CD4-positive, alpha-beta memory T cell (primary cell): ENCODE results near the gene IL22RA2. TPM values are rescaled to one million over a fixed set of nuclear protein-coding genes. Genes with fewer than 3 reads are reported as not detected.

Experiments
- CTCF ChIA-PET: fragments of 350-600 bp; sonication (Branson Sonifier 250); formaldehyde crosslinking; loops from one replicate; lab custom pipeline; 2021; ENCODE audit warnings: inconsistent platforms; ENCODE audit not compliant: partially characterized antibody; lab: Charles Lee
- POLR2A ChIA-PET: fragments of 350-600 bp; sonication (Branson Sonifier 250); formaldehyde crosslinking; loops from one replicate; lab custom pipeline; 2021; ENCODE audit not compliant: partially characterized antibody; lab: Charles Lee
- DNase-seq, 5 donors: peaks; one replicate each; pipeline versions ENCODE4 v3.0.0 to v3.0.0-alpha.2; 2020 to 2022; ENCODE audit warnings: mixed read lengths in 1 of 5
- H3K27ac ChIP-seq: one replicate; pipeline ENCODE4 v1.7.0; 2013; ENCODE audit warnings: low read depth, low read length
- H3K27me3 ChIP-seq: 2 replicates; pipeline ENCODE4 v1.7.0; 2013; ENCODE audit warnings: mild to moderate bottlenecking, low read length, moderate library complexity; ENCODE audit not compliant: insufficient read depth
- H3K36me3 ChIP-seq: 2 replicates; pipeline ENCODE4 v1.7.0; 2013; ENCODE audit warnings: mild to moderate bottlenecking, low read length, moderate library complexity; ENCODE audit not compliant: insufficient read depth
- H3K4me1 ChIP-seq: 2 replicates; pipeline ENCODE4 v1.7.0; 2013; ENCODE audit warnings: mild to moderate bottlenecking, low read length, moderate library complexity; ENCODE audit not compliant: insufficient read depth
- H3K4me3 ChIP-seq, 2 donors: one replicate each; pipeline ENCODE4 v1.7.0; 2013; ENCODE audit warnings: low read length in 2 of 2, mild to moderate bottlenecking in 1 of 2
- H3K9me3 ChIP-seq, 2 donors: one replicate each; pipeline ENCODE4 v1.7.0; 2013; ENCODE audit warnings: low read length in 2 of 2, control low read depth in 1 of 2; ENCODE audit not compliant: control insufficient read depth in 1 of 2
- H3K27ac Mint-ChIP-seq, 7 donors: one replicate each; pipeline ENCODE4 v1.8.0; 2020 to 2021; ENCODE audit warnings: mixed read lengths in 7 of 7, mild to moderate bottlenecking in 6 of 7, inconsistent platforms in 3 of 7, moderate library complexity in 3 of 7
- H3K27me3 Mint-ChIP-seq, 2 donors: one replicate each; pipeline ENCODE4 v1.8.0; 2020 to 2021; ENCODE audit warnings: mixed read lengths in 2 of 2
- H3K36me3 Mint-ChIP-seq, 2 donors: one replicate each; pipeline ENCODE4 v1.8.0; 2020 to 2021; ENCODE audit warnings: mixed read lengths in 2 of 2, inconsistent platforms in 1 of 2, mild to moderate bottlenecking in 1 of 2
- H3K4me1 Mint-ChIP-seq, 4 donors: one replicate each; pipeline ENCODE4 v1.8.0; 2020 to 2021; ENCODE audit warnings: mixed read lengths in 4 of 4, mild to moderate bottlenecking in 1 of 4
- H3K4me3 Mint-ChIP-seq, 8 donors: one replicate each; pipeline ENCODE4 v1.8.0; 2020 to 2021; ENCODE audit warnings: mixed read lengths in 8 of 8, mild to moderate bottlenecking in 7 of 8, moderate library complexity in 6 of 8, inconsistent platforms in 3 of 8
- H3K9me3 Mint-ChIP-seq, 8 donors: one replicate each; pipeline ENCODE4 v1.8.0; 2020 to 2021; ENCODE audit warnings: mixed read lengths in 8 of 8, mild to moderate bottlenecking in 5 of 8, inconsistent platforms in 3 of 8, moderate library complexity in 1 of 8
- intact Hi-C: fragments of 100-400 bp; cut with micrococcal nuclease; formaldehyde crosslinking; loops from one replicate; pipeline ENCODE4 v1.15.1; 2023
- polyA plus RNA-seq, 2 donors: library from polyadenylated mRNA; unstranded; fragments of 300-500 nt; fragmentation: Illumina TruSeq; gene quantifications; one replicate each; pipeline ENCODE4 v1.2.3, GENCODE V29; 2021
- total RNA-seq, 2 experiments: library from RNA; stranded (reverse); gene quantifications; one replicate each; pipeline ENCODE4 v1.2.3, GENCODE V29; 2021

IL22RA2 gene
- total and polyA plus RNA-seq, 4 experiments from 2014 or later: not detected

DNA sequence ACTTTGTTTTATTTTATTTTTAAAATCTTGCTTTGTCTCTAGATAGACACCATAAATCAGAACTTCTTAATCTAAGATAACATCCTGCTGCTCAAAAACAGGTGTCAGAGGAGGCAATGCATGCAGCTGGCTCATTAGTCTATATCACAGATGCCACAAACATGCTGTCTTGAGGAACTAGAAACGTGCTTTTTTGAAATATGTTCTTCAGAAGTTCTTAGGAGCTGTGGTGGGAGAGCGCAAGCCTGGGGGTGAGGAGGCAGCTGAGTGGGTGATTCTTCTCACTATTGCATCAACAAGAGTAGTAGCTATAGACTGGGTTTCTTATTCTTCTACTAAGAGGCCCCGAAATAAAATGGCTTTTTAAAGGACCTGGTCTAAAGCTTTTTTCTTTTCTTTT lies 23.4 kb downstream of the IL22RA2 start:
- H3K36me3 Mint-ChIP-seq: no peaks in the 10 kb centered on the region
- H3K27me3 ChIP-seq: no peaks in the 10 kb centered on the region
- H3K4me3 ChIP-seq: no peak overlapping the region
- H3K27ac Mint-ChIP-seq: no peak overlapping the region
- intact Hi-C loops: no loop called here
- peaks cover 0 to 6% (median 0%) of the 10 kb centered on the region in 8 donors for H3K9me3 Mint-ChIP-seq
- no peaks in the 10 kb centered on the region for H3K27me3 Mint-ChIP-seq
- POLR2A ChIA-PET: no interaction called here
- no peak overlapping the region for H3K4me3 Mint-ChIP-seq
- no peak for DNase-seq
- H3K27ac ChIP-seq: no peak overlapping the region
- H3K9me3 ChIP-seq: no peaks in the 10 kb centered on the region
- no peaks in the 10 kb centered on the region for H3K36me3 ChIP-seq
- CTCF ChIA-PET: no interaction called here
- H3K4me1 ChIP-seq: no peaks in the 10 kb centered on the region
- peaks cover 0 to 7% (median under 1%) of the 10 kb centered on the region in 4 donors for H3K4me1 Mint-ChIP-seq

- H3K36me3 Mint-ChIP-seq: no peaks in the 10 kb centered on the region
Measured at GRCh38 chr6:137149035-137149393, 24.4 kb downstream of the IL22RA2 start.

DNA sequence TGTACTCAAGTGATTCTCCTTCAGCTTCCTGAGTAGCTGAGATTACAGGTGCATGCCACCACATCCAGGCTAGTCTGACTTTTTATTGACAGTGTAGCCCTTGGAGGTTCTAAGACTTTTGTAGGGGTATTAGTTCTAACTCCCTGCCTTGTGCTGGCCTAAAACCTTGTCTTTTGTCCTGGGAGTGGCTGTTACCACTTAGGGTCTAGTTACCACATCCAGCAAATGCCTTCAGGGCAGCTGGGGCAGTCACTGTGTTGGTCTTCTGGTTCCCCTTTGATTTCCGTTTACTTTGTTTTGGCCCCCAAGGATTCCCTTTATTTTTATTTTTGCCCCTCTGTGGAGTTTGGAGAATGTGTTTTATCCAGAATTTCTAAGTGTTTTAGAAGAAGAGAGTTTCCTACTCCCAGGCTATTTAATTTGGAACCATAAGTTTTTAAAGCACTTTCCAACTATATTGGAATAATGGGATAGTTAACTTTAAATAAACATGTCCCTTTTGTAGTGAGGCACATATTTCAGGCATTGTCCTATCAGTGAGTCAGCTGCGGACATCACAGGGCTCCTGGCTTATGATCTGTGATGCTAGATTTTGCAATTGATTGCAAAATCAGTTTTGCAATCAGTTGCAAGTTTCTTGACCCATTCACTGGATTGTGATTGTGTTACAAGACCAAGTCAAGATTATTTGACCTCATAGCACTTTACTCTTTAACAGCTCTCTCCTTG lies 25.0 kb downstream of the IL22RA2 start:
- H3K4me1 Mint-ChIP-seq: peaks cover 0 to 2% (median 0%) of the 10 kb centered on the region in 4 donors
- no peaks in the 10 kb centered on the region for H3K36me3 Mint-ChIP-seq
- POLR2A ChIA-PET: no interaction called here
- Histone ChIP-seq H3K27me3 (no peaks in the 10 kb centered on the region), H3K9me3 (no peaks in the 10 kb centered on the region), H3K4me1 (no peaks in the 10 kb centered on the region), H3K4me3 (no peak overlapping the region), H3K36me3 (no peaks in the 10 kb centered on the region), H3K27ac (no peak overlapping the region)
- no peaks in the 10 kb centered on the region for H3K27me3 Mint-ChIP-seq
- H3K9me3 Mint-ChIP-seq: peaks cover 0 to 6% (median 0%) of the 10 kb centered on the region in 8 donors
- intact Hi-C loops: no loop called here
- no peak overlapping the region for H3K4me3 Mint-ChIP-seq
- DNase-seq: no peak
- CTCF ChIA-PET: no interaction called here
- H3K27ac Mint-ChIP-seq: no peak overlapping the region

More at GRCh38 chr6:137149035-137149393, 24.4 kb downstream of the IL22RA2 start:
- Histone ChIP-seq H3K36me3 (no peaks in the 10 kb centered on the region), H3K27ac (no peak overlapping the region), H3K4me3 (no peak overlapping the region), H3K27me3 (no peaks in the 10 kb centered on the region), H3K9me3 (no peaks in the 10 kb centered on the region), H3K4me1 (no peaks in the 10 kb centered on the region)
- H3K27me3 Mint-ChIP-seq: no peaks in the 10 kb centered on the region
- intact Hi-C loops: no loop called here
- H3K27ac Mint-ChIP-seq: no peak overlapping the region
- H3K4me1 Mint-ChIP-seq: peaks cover 0 to 2% (median 0%) of the 10 kb centered on the region in 4 donors
- ChIA-PET POLR2A (no interaction called here), CTCF (no interaction called here)
- DNase-seq: no peak
- peaks cover 0 to 6% (median 0%) of the 10 kb centered on the region in 8 donors for H3K9me3 Mint-ChIP-seq
- H3K4me3 Mint-ChIP-seq: no peak overlapping the region

DNA sequence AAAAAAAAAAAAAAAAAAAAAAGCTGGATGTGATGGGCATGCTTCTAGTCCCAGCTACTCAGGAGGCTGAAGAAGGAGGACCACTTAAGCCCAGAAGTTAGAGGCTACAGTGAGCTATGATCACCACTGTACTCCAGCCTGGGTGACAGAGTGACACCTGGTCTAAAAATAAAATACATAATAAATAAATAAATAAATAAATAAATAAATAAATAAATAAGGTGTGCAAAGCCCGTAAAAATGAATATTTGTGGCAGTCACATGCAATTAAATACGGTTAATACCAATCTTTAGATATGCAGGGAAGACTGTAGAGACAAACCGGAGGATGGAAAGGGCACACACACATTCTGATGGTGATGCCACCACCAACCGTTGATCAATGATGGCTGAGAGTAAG lies 26.2 kb downstream of the IL22RA2 start:
- DNase-seq: no peak
- Mint-ChIP-seq H3K4me1 (peaks cover 0 to 2% (median 0%) of the 10 kb centered on the region in 4 donors), H3K27me3 (no peaks in the 10 kb centered on the region), H3K4me3 (no peak overlapping the region), H3K36me3 (no peaks in the 10 kb centered on the region), H3K27ac (no peak overlapping the region), H3K9me3 (peaks cover 0 to 4% (median 0%) of the 10 kb centered on the region in 8 donors)
- H3K36me3 ChIP-seq: no peaks in the 10 kb centered on the region
- H3K27ac ChIP-seq: no peak overlapping the region
- no peaks in the 10 kb centered on the region for H3K27me3 ChIP-seq
- H3K4me3 ChIP-seq: no peak overlapping the region
- H3K9me3 ChIP-seq: no peaks in the 10 kb centered on the region
- ChIA-PET POLR2A (no interaction called here), CTCF (interaction anchor here (0.7 kb wide), 1 partner anchor 19 kb away, joined by 3 read pairs; no protein-coding TSS in a partner anchor)
- H3K4me1 ChIP-seq: no peaks in the 10 kb centered on the region
- intact Hi-C loops: no loop called here

- Mint-ChIP-seq H3K27me3 (no peaks in the 10 kb centered on the region), H3K27ac (no peak overlapping the region), H3K36me3 (no peaks in the 10 kb centered on the region), H3K4me1 (peaks cover 0 to 2% (median 0%) of the 10 kb centered on the region in 4 donors), H3K9me3 (no peaks in the 10 kb centered on the region), H3K4me3 (no peak overlapping the region)
- H3K9me3 ChIP-seq: no peaks in the 10 kb centered on the region
- no peak overlapping the region for H3K27ac ChIP-seq
- ChIA-PET CTCF (interaction anchor here (0.7 kb wide), 1 partner anchor 20 kb away, joined by 3 read pairs; no protein-coding TSS in a partner anchor), POLR2A (no interaction called here)
- H3K4me3 ChIP-seq: no peak overlapping the region
- intact Hi-C loops: no loop called here
- H3K27me3 ChIP-seq: no peaks in the 10 kb centered on the region
- no peak for DNase-seq
- H3K36me3 ChIP-seq: no peaks in the 10 kb centered on the region
- H3K4me1 ChIP-seq: no peaks in the 10 kb centered on the region
Measured at GRCh38 chr6:137146206-137146605, 27.2 kb downstream of the IL22RA2 start.

DNA sequence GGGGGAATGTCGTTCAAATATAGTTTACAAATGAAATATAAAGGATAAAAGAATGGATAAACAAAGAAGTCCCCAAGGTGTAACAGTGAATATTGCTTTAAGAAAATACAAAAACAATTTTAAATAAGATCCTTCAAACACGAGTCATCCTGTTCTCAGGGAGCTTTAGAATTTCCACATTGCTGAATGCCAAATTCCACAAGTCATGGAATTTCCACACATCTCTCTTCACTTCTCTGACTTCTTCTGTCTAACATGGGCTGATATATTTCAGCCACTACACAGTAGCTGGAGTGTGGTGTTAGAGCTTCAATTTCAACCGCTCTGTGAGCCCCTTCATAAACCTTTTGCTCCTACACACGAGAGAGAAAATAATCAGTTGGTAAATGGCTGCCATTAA lies 28.0 kb downstream of the IL22RA2 start:
- H3K9me3 ChIP-seq: no peaks in the 10 kb centered on the region
- H3K4me3 ChIP-seq: no peak overlapping the region
- Mint-ChIP-seq H3K27me3 (no peaks in the 10 kb centered on the region), H3K9me3 (no peaks in the 10 kb centered on the region), H3K27ac (no peak overlapping the region), H3K36me3 (no peaks in the 10 kb centered on the region), H3K4me3 (no peak overlapping the region), H3K4me1 (peaks cover 0 to 2% (median 0%) of the 10 kb centered on the region in 4 donors)
- no peak for DNase-seq
- H3K27ac ChIP-seq: no peak overlapping the region
- no peaks in the 10 kb centered on the region for H3K36me3 ChIP-seq
- no peaks in the 10 kb centered on the region for H3K4me1 ChIP-seq
- H3K27me3 ChIP-seq: no peaks in the 10 kb centered on the region
- ChIA-PET CTCF (no interaction called here), POLR2A (no interaction called here)
- intact Hi-C loops: no loop called here

DNA sequence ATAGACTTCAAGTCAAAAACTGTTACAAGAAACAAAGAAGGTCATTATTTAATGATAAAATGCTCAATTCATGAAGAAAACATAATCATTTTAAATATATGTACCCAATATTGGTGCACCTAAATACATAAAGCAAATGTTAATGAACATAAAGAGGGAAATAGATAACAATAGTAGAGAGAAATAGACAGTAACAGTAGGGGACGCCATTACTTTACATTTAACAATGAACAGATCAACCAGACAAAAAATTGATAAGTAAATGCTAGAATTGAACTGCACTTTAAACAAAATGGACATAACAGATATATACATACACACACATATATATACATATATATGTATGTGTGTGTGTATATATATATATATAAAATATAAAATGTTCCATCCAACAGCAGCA lies 37.4 kb downstream of the IL22RA2 start:
- H3K36me3 ChIP-seq: no peaks in the 10 kb centered on the region
- H3K4me1 ChIP-seq: no peaks in the 10 kb centered on the region
- no peak overlapping the region for H3K4me3 ChIP-seq
- intact Hi-C loops: no loop called here
- no peak overlapping the region for H3K27ac ChIP-seq
- CTCF ChIA-PET: no interaction called here
- peaks cover 3 to 7% of the 10 kb centered on the region in 2 donors for H3K27me3 Mint-ChIP-seq
- POLR2A ChIA-PET: no interaction called here
- no peaks in the 10 kb centered on the region for H3K27me3 ChIP-seq
- H3K27ac Mint-ChIP-seq: no peak overlapping the region
- peaks cover 0 to 19% (median 11%) of the 10 kb centered on the region in 8 donors for H3K9me3 Mint-ChIP-seq
- peaks cover 0 to 3% of the 10 kb centered on the region in 2 donors for H3K36me3 Mint-ChIP-seq
- peaks cover 0 to 4% of the 10 kb centered on the region in 2 donors for H3K9me3 ChIP-seq
- H3K4me3 Mint-ChIP-seq: no peak overlapping the region
- H3K4me1 Mint-ChIP-seq: no peaks in the 10 kb centered on the region
- peak in 2 of 5 donors; percentile 2 to 11 for DNase-seq
